Fibroblast of lung (primary cell): Measurements from ENCODE around the gene KIF17.

Experiments used
- CTCF ChIP-seq, 2 donors: IDR thresholded peaks in 1 of 2; conservative IDR thresholded peaks in 1 of 2; 1 replicate in 1 of 2; 2 replicates in 1 of 2; pipeline ENCODE4 v1.5.1; 2011 to 2012; ENCODE audit warnings: low read length in 2 of 2, control low read depth in 1 of 2, inconsistent platforms in 1 of 2, low read depth in 1 of 2, mild to moderate bottlenecking in 1 of 2
- EZH2 ChIP-seq: IDR thresholded peaks from 2 replicates; pipeline ENCODE4 v1.5.1; 2012; ENCODE audit warnings: low read length, control low read depth, mild to moderate bottlenecking; ENCODE audit errors: missing control alignments

GRCh38 chr1:20616847-20617487 is 100.8 kb downstream of the KIF17 start:
- TF ChIP-seq CTCF (conservative IDR thresholded peaks at IDR 0.05 in 1 of 2, IDR thresholded peaks at IDR 0.05 in 1 of 2; ENCODE audit: low read depth in 1 of 2, low read length in 2 of 2) (no peak), EZH2 (no peak)
